Fibroblast of the conjunctiva (primary cell): ENCODE results near the gene GALNT2.

Source experiments
- DNase-seq: peaks from one replicate; pipeline ENCODE4 v3.0.0-alpha.2; 2010; ENCODE audit warnings: low read depth

GALNT2 gene

DNA sequence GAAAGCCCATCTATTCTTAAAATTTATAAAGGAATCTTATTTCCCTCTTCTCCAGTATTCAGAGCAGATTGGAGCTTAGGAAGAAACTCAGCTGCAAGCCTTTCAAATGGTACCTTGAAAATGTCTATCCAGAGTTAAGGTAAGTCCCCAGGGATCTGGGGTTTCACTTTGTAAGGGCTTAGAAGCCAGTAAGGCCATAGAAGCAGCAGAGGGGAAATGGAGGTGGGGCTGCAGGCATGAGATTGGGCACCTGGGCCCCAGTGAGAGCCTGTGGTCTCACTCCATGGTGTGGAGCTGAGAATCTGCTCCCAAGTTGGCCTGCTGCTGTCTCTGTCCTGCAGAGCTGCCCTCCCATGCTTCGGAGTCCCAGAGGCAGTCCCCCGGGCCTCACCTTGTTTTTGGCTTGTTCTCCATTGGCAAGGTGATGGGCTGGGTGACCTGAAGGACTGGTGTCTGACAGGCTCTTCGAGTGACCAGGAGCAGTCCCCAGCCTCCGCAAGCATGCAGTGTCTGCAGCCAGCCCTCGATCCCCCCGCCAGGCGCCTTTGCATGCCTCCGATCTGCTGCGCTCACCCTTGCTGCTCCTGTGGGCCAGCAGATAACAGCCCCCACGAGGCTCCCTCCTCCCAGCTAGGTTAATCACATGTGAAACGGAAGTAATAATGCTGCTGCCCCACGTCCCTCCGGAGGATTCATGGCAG is 196.0 kb downstream of the GALNT2 start:
- no peak for DNase-seq

- no peak for DNase-seq
Observed at GRCh38 chr1:230263568-230264195, 196.6 kb downstream of the GALNT2 start.

- DNase-seq: no peak
Observed at GRCh38 chr1:230264342-230264741, 197.3 kb downstream of the GALNT2 start.

DNA sequence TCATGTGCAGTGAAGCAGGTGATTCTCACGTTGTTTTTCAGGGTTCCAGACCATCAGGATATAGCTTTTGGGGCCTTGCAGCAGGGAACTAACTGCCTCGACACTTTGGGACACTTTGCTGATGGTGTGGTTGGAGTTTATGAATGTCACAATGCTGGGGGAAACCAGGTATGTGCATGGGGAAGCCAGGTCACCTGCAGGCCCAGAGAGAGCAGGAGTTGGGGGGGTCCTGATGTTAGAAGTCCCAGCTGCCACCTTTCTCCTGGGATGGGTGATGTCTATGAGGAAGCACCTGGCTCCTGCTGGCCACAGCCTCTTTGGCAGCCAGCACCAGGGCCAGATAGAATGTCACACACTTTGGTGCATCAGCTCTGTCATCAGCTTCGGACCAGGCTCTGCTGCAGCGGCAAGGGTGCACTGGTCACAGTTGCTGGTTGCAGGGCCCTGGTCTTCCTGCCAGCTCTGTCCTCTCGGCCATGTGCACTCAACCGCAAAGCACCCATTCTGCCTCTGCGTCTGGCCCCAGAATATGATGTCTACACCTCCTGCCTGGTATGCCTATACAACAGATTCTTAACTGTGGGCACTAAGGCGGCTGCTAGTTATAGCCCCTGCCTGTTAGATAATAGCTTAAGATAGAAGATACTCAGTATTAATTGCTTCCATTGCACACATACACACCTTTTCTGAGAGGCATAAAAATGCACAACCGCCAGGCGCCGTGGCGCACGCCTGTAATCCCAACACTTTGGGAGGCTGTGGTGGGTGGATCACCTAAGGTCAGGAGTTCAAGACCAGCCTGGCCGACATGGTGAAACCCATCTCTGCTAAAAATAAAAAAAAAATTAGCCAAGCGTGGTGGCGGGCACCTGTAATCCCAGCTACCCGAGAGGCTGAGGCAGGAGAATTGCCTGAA is 198.4 kb downstream of the GALNT2 start:
- no peak for DNase-seq

DNA sequence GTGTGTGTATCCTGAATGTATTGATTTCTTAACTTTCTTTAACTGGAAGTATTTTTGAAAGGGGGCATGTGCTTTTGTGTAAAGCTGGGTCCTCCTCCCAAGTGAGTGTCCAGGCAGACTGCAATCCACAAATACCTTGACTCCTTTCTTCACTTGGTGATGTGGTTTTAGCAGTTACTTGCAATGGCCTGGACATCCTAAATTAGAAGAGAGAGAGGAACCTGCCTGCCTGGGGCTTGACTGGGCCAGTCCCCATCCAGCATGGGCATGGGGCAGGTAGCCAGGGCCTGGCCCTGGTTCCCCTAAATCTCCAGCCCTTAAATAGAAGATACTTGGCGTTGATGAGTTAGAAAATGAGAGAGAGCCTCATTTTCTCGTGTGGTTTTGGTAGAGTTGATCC is 199.4 kb downstream of the GALNT2 start:
- no peak for DNase-seq

DNA sequence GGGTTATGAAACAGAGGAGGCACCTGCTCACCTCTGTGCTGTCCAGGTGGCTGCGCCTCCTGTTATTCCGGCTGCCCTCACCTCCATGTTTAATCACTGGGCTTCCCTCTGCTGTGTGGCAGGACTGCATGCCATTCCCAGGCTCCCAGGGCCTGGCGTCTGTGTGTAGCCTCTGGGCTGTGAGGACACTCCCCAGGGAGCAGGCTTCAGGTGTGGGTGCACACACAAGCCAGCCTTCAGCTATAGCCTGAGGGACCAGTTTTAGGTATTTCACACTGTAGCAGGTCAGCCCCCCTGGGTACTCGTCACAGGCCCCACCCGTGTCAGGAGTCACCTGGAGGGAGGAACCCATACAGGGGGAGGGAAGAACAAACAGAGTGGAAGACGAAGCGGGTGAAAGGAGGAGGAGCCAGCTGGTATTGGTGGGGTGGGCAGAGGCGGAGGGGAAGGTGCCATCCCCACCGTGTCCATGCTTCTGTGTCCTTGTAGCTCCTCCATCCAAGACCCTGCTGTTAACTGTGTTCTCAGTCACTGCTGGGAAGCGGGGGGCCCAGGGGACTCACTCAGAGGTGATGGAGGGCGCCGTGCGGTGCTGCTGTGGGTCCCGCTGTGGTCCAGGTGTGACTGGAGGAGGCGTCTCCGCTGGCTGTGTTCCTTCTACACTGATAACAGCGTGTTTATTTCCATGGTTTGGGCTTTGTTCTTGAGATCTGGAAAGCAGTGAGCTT is 200.5 kb downstream of the GALNT2 start:
- no peak for DNase-seq

DNA sequence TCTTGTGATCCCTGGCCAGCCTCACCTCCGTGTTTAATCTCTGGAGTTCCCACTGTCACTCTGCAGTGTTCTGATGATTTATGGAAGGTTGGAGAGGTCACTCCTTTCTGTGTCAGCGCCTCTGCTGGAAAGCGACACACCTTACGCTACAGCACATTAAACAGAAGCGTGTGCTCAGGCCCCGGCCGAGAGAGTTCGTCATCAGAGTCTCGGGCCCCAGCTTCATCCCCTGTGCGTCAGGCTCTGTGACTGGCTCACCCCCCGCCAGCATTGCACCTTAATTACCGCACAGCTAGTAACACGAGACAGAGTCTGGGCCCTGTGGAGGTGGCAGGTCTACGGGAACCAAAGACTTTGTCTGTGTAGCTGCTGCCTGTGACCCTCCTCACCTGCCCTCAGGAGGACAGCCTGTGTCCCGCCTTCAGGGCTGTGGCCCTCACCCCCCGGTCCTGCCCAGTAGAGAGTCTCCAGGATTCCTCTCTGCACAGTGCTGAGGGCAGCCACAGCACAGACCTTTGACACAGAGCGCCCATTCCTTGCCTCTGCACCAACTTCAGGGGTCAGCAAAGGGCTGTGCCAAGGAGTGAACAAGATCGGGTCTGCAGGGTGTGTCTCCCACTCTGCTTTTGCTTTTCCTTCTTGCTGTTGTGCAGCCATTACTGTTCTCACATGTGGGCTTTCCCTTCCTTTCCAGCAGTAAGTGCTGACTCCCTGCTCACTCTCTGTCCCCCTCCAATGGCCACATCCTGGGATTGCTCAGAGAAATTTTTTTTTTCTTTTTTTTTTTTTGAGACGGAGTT is 201.5 kb downstream of the GALNT2 start:
- DNase-seq: peak; percentile 68

- DNase-seq: no peak
Observed at GRCh38 chr1:230270185-230270558, 203.1 kb downstream of the GALNT2 start.

- no peak for DNase-seq
Observed at GRCh38 chr1:230270559-230271281, 203.7 kb downstream of the GALNT2 start.

DNA sequence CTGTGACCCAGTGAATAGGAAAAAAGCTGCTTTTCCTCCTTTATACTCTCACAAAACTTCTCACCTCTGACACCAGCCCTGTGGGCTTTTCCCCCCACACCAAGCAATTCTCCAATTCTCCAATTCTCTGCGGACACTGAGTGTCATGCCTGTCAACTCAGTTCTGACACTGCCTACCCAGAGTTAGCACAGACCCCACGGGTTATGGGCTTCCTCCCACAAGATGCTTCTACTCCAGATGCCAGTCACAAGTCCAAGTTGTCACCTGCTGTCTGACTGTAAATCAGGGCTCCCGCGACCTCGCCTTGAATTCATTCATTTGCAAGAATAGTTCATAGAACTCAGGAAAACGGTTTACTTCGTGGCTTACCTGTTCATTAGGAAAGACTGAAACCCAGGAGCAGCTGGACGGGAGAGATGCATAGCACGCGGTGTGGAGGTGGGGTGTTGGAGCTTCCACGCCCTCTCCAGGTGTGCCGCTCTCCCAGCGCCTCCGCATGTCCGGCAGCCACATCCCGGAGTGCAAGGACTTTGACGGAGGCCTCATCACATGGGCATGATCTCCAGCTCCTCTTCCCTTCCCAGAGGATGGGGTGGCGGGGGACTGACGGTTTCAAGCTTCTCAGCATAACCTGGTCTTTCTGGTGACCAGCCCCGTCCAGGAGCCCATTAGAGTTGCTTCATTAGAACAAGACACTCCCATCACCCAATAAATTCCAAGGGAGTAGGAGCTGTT is 204.4 kb downstream of the GALNT2 start:
- no peak for DNase-seq

- DNase-seq: no peak
Observed at GRCh38 chr1:230272557-230272956, 205.5 kb downstream of the GALNT2 start.

DNA sequence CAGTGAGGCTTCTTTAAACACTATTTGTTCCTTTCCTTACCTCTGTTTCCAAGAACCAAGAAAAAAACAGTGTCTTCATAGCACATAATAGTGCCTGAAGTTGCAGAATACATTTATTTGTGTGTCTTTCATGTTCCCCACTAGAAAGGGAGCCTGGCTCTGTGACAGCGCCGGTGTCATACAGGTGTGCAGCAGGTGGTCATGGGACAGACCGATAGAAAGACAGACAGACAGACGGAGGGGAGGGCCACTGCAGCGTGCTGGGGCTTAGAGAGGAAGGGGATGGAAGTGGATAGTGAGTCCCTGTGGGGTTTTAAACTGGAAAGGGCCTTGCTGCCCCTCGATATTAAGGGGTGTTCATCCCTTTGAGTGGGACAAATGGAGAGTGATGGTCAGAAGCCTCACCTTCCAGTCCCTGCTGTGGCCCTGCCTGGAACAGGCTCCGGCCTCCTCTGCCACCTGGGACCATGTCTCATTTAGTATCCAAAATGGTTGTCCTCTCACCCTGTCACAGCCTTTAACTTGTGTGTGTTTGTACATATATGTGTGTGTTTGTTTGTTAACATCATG is 206.2 kb downstream of the GALNT2 start:
- DNase-seq: no peak

- no peak for DNase-seq
Observed at GRCh38 chr1:230274254-230274653, 207.2 kb downstream of the GALNT2 start.

- DNase-seq: no peak
Observed at GRCh38 chr1:230276401-230276800, 209.4 kb downstream of the GALNT2 start.

DNA sequence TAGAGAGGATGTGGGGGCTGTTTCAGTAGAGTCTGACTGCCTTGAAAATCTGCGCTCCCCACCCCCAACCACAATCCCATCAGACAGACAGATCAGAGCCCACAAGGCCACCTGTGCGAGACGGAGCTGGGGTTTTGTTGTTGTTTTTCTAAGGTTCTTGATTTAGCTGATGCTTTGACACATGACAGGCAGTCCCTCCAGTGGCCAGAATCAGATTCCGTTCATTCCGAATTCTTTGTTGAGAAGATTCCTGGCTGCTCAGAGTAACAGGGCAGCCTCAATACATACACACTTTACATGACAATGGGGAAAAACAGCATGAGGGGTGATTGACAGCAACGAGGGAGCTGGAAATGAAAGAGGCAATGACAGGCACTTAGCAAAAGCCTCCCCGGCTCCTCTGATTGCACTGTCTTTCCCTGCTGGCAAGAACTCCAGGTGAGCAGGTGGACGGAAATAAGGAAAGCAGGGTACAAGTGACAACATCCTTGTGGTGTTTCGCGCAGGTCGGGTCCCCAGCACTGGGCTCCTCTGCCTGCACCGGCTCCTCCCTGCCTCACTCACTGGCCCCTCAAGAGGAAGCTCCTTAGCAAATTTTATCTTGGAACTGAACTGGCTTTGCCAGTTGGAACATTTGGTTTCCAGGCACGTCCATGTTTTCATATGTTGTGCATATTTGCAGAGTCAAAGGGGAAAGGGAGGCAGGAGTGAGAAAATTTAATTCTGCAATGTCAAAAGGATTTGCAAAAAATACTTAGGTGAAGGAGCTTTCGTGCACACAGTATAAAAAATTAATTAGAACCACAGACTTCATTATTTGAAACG is 210.4 kb downstream of the GALNT2 start:
- no peak for DNase-seq

DNA sequence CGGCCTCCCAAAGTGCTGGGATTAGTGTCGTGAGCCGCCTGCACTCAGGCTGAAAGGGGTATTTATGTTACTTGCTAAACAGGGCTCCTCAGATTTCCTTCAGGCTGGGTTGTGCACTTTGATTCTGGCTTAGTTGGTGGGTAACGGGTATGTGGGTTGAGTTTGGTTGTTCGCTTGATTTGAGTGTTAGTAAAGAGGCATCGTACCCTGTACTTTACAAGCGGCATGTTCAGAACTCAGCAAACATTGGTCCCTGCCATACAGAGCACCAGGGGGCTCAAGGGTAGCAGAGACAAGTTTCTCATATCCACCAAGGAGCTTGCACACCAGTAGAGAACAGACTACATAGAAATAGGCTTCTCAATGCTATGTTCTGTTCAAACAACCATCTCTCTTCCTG is 211.3 kb downstream of the GALNT2 start:
- DNase-seq: no peak

- no peak for DNase-seq
Observed at GRCh38 chr1:230278871-230279582, 212.0 kb downstream of the GALNT2 start.

GRCh38 chr1:230279583-230279945 is 212.5 kb downstream of the GALNT2 start:
- DNase-seq: no peak
